ENCODE measurements around the gene NEDD4.

- TF ChIP-seq CTCF (IDR thresholded peaks at IDR 0.05; ENCODE audit: insufficient read depth, low read depth, low read length) (no peak), EZH2 (IDR thresholded peaks at IDR 0.05; ENCODE audit: insufficient read depth, low read length) (no peak)
Observed at GRCh38 chr15:55968923-55969322, 24.5 kb downstream of the NEDD4 start.

Measured in astrocyte (in vitro differentiated cells and primary cell).